WTC11 (cell line): ENCODE data around the gene SPDYC. TPM values are rescaled to one million over a fixed set of nuclear protein-coding genes. Genes with fewer than 3 reads are reported as not detected.

Experiments
- ATAC-seq: fragments of 200-7000 bp; cut with Tn5 transposase; 2 replicates; pipeline ENCODE4 v1.10.0; 2021; ENCODE audit warnings: mild to moderate bottlenecking, moderate library complexity
- CTCF ChIA-PET: fragments of 300-600 bp; sonication (Branson Sonifier 250); formaldehyde crosslinking; loops from one replicate; lab custom pipeline; 2021; ENCODE audit warnings: antibody characterized with exemption; lab: Charles Lee
- POLR2A ChIA-PET: fragments of 350-600 bp; sonication (Branson Sonifier 250); formaldehyde crosslinking; loops from one replicate; lab custom pipeline; 2021; ENCODE audit warnings: antibody characterized with exemption; lab: Charles Lee
- DNase-seq: peaks from one replicate; pipeline ENCODE4 v3.0.0; 2021; ENCODE audit warnings: low spot score
- H3K27ac Mint-ChIP-seq: 2 replicates; pipeline ENCODE4 v1.8.0; 2021; ENCODE audit warnings: mixed read lengths
- H3K27me3 Mint-ChIP-seq: 2 replicates; pipeline ENCODE4 v1.8.0; 2021; ENCODE audit warnings: low read depth, mild to moderate bottlenecking, moderate library complexity, mixed read lengths
- H3K36me3 Mint-ChIP-seq: 2 replicates; pipeline ENCODE4 v1.8.0; 2021; ENCODE audit warnings: mixed read lengths
- H3K4me1 Mint-ChIP-seq: 2 replicates; pipeline ENCODE4 v1.8.0; 2022; ENCODE audit warnings: mixed read lengths
- H3K4me3 Mint-ChIP-seq: 2 replicates; pipeline ENCODE4 v1.8.0; 2021; ENCODE audit warnings: mild to moderate bottlenecking, moderate library complexity, mixed read lengths
- H3K9me3 Mint-ChIP-seq: 2 replicates; pipeline ENCODE4 v1.8.0; 2021; ENCODE audit warnings: mixed read lengths
- AR ChIP-seq: fragments of 250-450 bp; sonication (Bioruptor Pico); IDR thresholded peaks from 2 replicates; pipeline ENCODE4 v1.9.0; 2021; ENCODE audit warnings: mild to moderate bottlenecking
- ATF1 ChIP-seq: sonication (generic); formaldehyde crosslinking; IDR thresholded peaks from 2 replicates; pipeline ENCODE4 v1.8.1; 2023; ENCODE audit warnings: mild to moderate bottlenecking, moderate library complexity, missing genetic modification reagents
- ATF2 ChIP-seq: sonication (generic); formaldehyde crosslinking; IDR thresholded peaks from 2 replicates; pipeline ENCODE4 v1.8.1; 2022; ENCODE audit warnings: low read depth, missing genetic modification reagents, borderline replicate concordance
- E2F1 ChIP-seq: sonication (generic); formaldehyde crosslinking; IDR thresholded peaks from 2 replicates; pipeline ENCODE4 v1.8.0; 2022; ENCODE audit warnings: mild to moderate bottlenecking, missing genetic modification reagents
- ELF4 ChIP-seq: sonication (generic); formaldehyde crosslinking; IDR thresholded peaks from 2 replicates; pipeline ENCODE4 v1.8.1; 2022; ENCODE audit warnings: low read depth, mild to moderate bottlenecking, moderate library complexity, missing genetic modification reagents
- FOXK1 ChIP-seq: sonication (generic); formaldehyde crosslinking; IDR thresholded peaks from 2 replicates; pipeline ENCODE4 v1.8.0; 2022; ENCODE audit warnings: mild to moderate bottlenecking, moderate library complexity, missing genetic modification reagents
- HMGA2 ChIP-seq: fragments of 250-450 bp; sonication (Bioruptor Pico); IDR thresholded peaks from 2 replicates; pipeline ENCODE4 v1.4.0; 2021; ENCODE audit warnings: mild to moderate bottlenecking, moderate library complexity
- IRF1 ChIP-seq: sonication (generic); formaldehyde crosslinking; IDR thresholded peaks from 2 replicates; pipeline ENCODE4 v1.8.0; 2023; ENCODE audit warnings: missing genetic modification reagents
- JAZF1 ChIP-seq: fragments of 250-450 bp; sonication (Bioruptor Pico); IDR thresholded peaks from 2 replicates; pipeline ENCODE4 v1.9.0; 2021; ENCODE audit warnings: moderate library complexity, mild to moderate bottlenecking, inconsistent platforms
- KAT7 ChIP-seq: sonication (generic); formaldehyde crosslinking; IDR thresholded peaks from 2 replicates; pipeline ENCODE4 v1.8.1; 2023; ENCODE audit warnings: missing genetic modification reagents, mild to moderate bottlenecking, borderline replicate concordance
- MAX ChIP-seq: sonication (generic); formaldehyde crosslinking; IDR thresholded peaks from 2 replicates; pipeline ENCODE4 v1.8.0; 2022; ENCODE audit warnings: mild to moderate bottlenecking, missing genetic modification reagents
- MXD4 ChIP-seq: fragments of 250-450 bp; sonication (Bioruptor Pico); IDR thresholded peaks from 2 replicates; pipeline ENCODE4 v1.8.0; 2021; ENCODE audit warnings: mild to moderate bottlenecking, moderate library complexity, borderline replicate concordance
- MYBL2 ChIP-seq: sonication (generic); formaldehyde crosslinking; IDR thresholded peaks from 2 replicates; pipeline ENCODE4 v1.8.1; 2023; ENCODE audit warnings: mild to moderate bottlenecking, moderate library complexity, missing genetic modification reagents
- NR1H2 ChIP-seq: sonication (generic); formaldehyde crosslinking; IDR thresholded peaks from 2 replicates; pipeline ENCODE4 v1.9.0; 2021; ENCODE audit warnings: mild to moderate bottlenecking, moderate library complexity, missing genetic modification reagents
- RELA ChIP-seq: sonication (generic); formaldehyde crosslinking; IDR thresholded peaks from 2 replicates; pipeline ENCODE4 v1.8.1; 2022; ENCODE audit warnings: missing genetic modification reagents, mild to moderate bottlenecking, borderline replicate concordance
- SMAD3 ChIP-seq: sonication (generic); formaldehyde crosslinking; IDR thresholded peaks from 2 replicates; pipeline ENCODE4 v1.8.0; 2022; ENCODE audit warnings: missing genetic modification reagents, mild to moderate bottlenecking, borderline replicate concordance
- TCF7 ChIP-seq: sonication (generic); formaldehyde crosslinking; IDR thresholded peaks from 2 replicates; pipeline ENCODE4 v1.8.0; 2022; ENCODE audit warnings: mild to moderate bottlenecking, low read depth, missing genetic modification reagents, moderate library complexity
- TEAD1 ChIP-seq: sonication (generic); formaldehyde crosslinking; IDR thresholded peaks from 2 replicates; pipeline ENCODE4 v1.8.0; 2022; ENCODE audit warnings: mild to moderate bottlenecking, missing genetic modification reagents
- TEAD4 ChIP-seq: sonication (generic); formaldehyde crosslinking; IDR thresholded peaks from 2 replicates; pipeline ENCODE4 v1.8.0; 2022; ENCODE audit warnings: mild to moderate bottlenecking, missing genetic modification reagents
- TP53 ChIP-seq: sonication (generic); formaldehyde crosslinking; IDR thresholded peaks from 2 replicates; pipeline ENCODE4 v1.8.1; 2023; ENCODE audit warnings: mild to moderate bottlenecking, missing genetic modification reagents
- ZNF121 ChIP-seq: sonication (generic); formaldehyde crosslinking; IDR thresholded peaks from 2 replicates; pipeline ENCODE4 v1.8.0; 2023; ENCODE audit warnings: missing genetic modification reagents
- ZNF138 ChIP-seq: sonication (generic); formaldehyde crosslinking; conservative IDR thresholded peaks from 2 replicates; pipeline ENCODE4 v1.8.1; 2022; ENCODE audit warnings: mild to moderate bottlenecking, moderate library complexity, missing genetic modification reagents
- ZNF263 ChIP-seq: sonication (generic); formaldehyde crosslinking; IDR thresholded peaks from 2 replicates; pipeline ENCODE4 v1.8.1; 2022; ENCODE audit warnings: low read depth, mild to moderate bottlenecking, moderate library complexity, missing genetic modification reagents
- ZNF396 ChIP-seq: fragments of 250-450 bp; sonication (Bioruptor Pico); IDR thresholded peaks from 2 replicates; pipeline ENCODE4 v1.8.0; 2021; ENCODE audit warnings: mild to moderate bottlenecking, moderate library complexity, borderline replicate concordance
- ZNF423 ChIP-seq: fragments of 250-450 bp; sonication (Bioruptor Pico); IDR thresholded peaks from 2 replicates; pipeline ENCODE4 v2.1.2; 2022; ENCODE audit warnings: mild to moderate bottlenecking, moderate library complexity
- ZSCAN18 ChIP-seq: fragments of 250-450 bp; sonication (Bioruptor Pico); IDR thresholded peaks from 2 replicates; pipeline ENCODE4 v2.1.2; 2022; ENCODE audit warnings: mild to moderate bottlenecking, moderate library complexity
- total RNA-seq: library from RNA; stranded (reverse); gene quantifications from 3 replicates; pipeline ENCODE4 v1.2.3, GENCODE V29; 2021
- TF ChIP-seq, protein P1 (sequence below): fragments of 250-450 bp; sonication (Bioruptor Pico); IDR thresholded peaks from 2 replicates; pipeline ENCODE4 v1.9.0; 2021; ENCODE audit warnings: moderate library complexity, mild to moderate bottlenecking, inconsistent platforms, borderline replicate concordance

The SPDYC gene
- total RNA-seq, 1 experiment from 2014 or later = 0.35 TPM

GRCh38 chr11:65126624-65127274 is 43.3 kb upstream of the SPDYC start:
- TF ChIP-seq ATF1 (CRISPR knock-in tag) (no peak), TEAD4 (CRISPR knock-in tag) (no peak), MAX (CRISPR knock-in tag) (no peak), SMAD3 (no peak), IRF1 (CRISPR knock-in tag) (no peak), TP53 (no peak), E2F1 (CRISPR knock-in tag) (no peak), AR (CRISPR knock-in tag) (no peak), ELF4 (CRISPR knock-in tag) (no peak), NR1H2 (CRISPR knock-in tag) (no peak), ZNF396 (CRISPR knock-in tag) (no peak), TCF7 (CRISPR knock-in tag) (no peak), ZNF138 (CRISPR knock-in tag) (no peak), MXD4 (CRISPR knock-in tag) (no peak), TEAD1 (CRISPR knock-in tag) (no peak)
- TF ChIP-seq, protein P1, sequence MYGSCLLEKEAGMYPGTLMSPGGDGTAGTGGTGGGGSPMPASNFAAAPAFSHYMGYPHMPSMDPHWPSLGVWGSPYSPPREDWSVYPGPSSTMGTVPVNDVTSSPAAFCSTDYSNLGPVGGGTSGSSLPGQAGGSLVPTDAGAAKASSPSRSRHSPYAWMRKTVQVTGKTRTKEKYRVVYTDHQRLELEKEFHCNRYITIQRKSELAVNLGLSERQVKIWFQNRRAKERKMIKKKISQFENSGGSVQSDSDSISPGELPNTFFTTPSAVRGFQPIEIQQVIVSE (CRISPR knock-in tag) = no peak
- DNase-seq (no peak), ATAC-seq (no peak)
- Mint-ChIP-seq H3K9me3 (no peaks in the 10 kb centered on the region), H3K4me1 (peaks cover 8% of the 10 kb centered on the region), H3K4me3 (no peak overlapping the region), H3K27ac (no peak overlapping the region), H3K36me3 (peaks cover 31% of the 10 kb centered on the region), H3K27me3 (no peaks in the 10 kb centered on the region)
- CTCF ChIA-PET = interaction anchor here (0.6 to 2.2 kb wide), 3 partner anchors 13 to 77 kb away, joined by 3 to 7 read pairs (median 3); no protein-coding TSS in a partner anchor
- POLR2A ChIA-PET = no interaction called here

- no peak overlapping the region for H3K27ac Mint-ChIP-seq
- H3K4me1 Mint-ChIP-seq = peaks cover 5% of the 10 kb centered on the region
- CTCF ChIA-PET = interaction anchor here (0.6 to 1.3 kb wide), 3 partner anchors 17 to 123 kb away, joined by 3 to 4 read pairs (median 4); no protein-coding TSS in a partner anchor
- peaks cover 34% of the 10 kb centered on the region for H3K36me3 Mint-ChIP-seq
- no peaks in the 10 kb centered on the region for H3K27me3 Mint-ChIP-seq
- no peak for ATAC-seq
- POLR2A ChIA-PET = no interaction called here
- H3K9me3 Mint-ChIP-seq = no peaks in the 10 kb centered on the region
- no peak overlapping the region for H3K4me3 Mint-ChIP-seq
- DNase-seq = no peak
- TF ChIP-seq RELA (CRISPR knock-in tag) (no peak), ATF2 (CRISPR knock-in tag) (no peak), ZNF263 (CRISPR knock-in tag) (no peak), ZSCAN18 (CRISPR knock-in tag) (no peak), ZNF121 (CRISPR knock-in tag) (no peak), HMGA2 (no peak), MYBL2 (CRISPR knock-in tag) (no peak), FOXK1 (no peak), TCF7 (CRISPR knock-in tag) (no peak), JAZF1 (no peak), ZNF423 (CRISPR knock-in tag) (no peak), KAT7 (CRISPR knock-in tag) (no peak)
Observed at GRCh38 chr11:65127473-65128181, 42.4 kb upstream of the SPDYC start.
